Heart right ventricle (tissue), 16 donors: ENCODE results near the gene BOD1. TPM values are rescaled to one million over a fixed set of nuclear protein-coding genes. Genes with fewer than 3 reads are reported as not detected.
A peak's percentile ranks its signal among the peaks of the same experiment; 100 is the strongest.

Source experiments
- ATAC-seq, 8 donors: fragments of 200-7000 bp; cut with Tn5 transposase; one replicate each; pipeline ENCODE4 v1.9.1; 2020; ENCODE audit warnings: mild to moderate bottlenecking in 8 of 8, moderate library complexity in 8 of 8, moderate number of reproducible peaks in 1 of 8
- DNase-seq, 2 donors: peaks; one replicate each; pipeline ENCODE4 v3.0.0-alpha.2; 2020
- H3K27ac ChIP-seq, 10 donors: fragments of 200-600 bp; sonication (generic) in 2 of 10; one replicate each; pipeline versions ENCODE4 v1.5.0 to v1.8.0; 2020 to 2022; ENCODE audit warnings: mild to moderate bottlenecking in 3 of 10
- H3K27me3 ChIP-seq, 7 donors: fragments of 200-600 bp; one replicate each; pipeline ENCODE4 v1.8.0; 2021 to 2022; ENCODE audit warnings: mild to moderate bottlenecking in 2 of 7
- H3K36me3 ChIP-seq, 9 donors: fragments of 200-600 bp; sonication (generic) in 1 of 9; one replicate each; pipeline versions ENCODE4 v1.5.0 to v1.8.0; 2020 to 2022; ENCODE audit warnings: mild to moderate bottlenecking in 2 of 9
- H3K4me1 ChIP-seq, 9 donors: fragments of 200-600 bp; sonication (generic) in 1 of 9; one replicate each; pipeline versions ENCODE4 v1.5.0 to v1.8.0; 2020 to 2022; ENCODE audit warnings: mild to moderate bottlenecking in 4 of 9
- H3K4me3 ChIP-seq, 10 donors: fragments of 200-600 bp; sonication (generic) in 2 of 10; one replicate each; pipeline versions ENCODE4 v1.5.0 to v1.8.0; 2020 to 2022; ENCODE audit warnings: mild to moderate bottlenecking in 7 of 10, moderate library complexity in 2 of 10
- H3K9me3 ChIP-seq, 11 donors: fragments of 200-600 bp in 10 of 11; sonication (generic) in 2 of 11; one replicate each; pipeline versions ENCODE4 v1.5.0 to v1.8.0; 2013 to 2022; ENCODE audit warnings: mild to moderate bottlenecking in 2 of 11, control low read depth in 1 of 11, moderate library complexity in 1 of 11
- WGBS, 2 donors: extraction: QIAGEN DNeasy Blood & Tissue Kit; methylation state at CpG; one replicate each; pipeline ENCODE4 v1.1.7; 2013; ENCODE audit warnings: inconsistent platforms in 1 of 2; 5-methylcytosine and 5-hydroxymethylcytosine counted together
- intact Hi-C, 10 donors: fragments of 100-400 bp; cut with DNase I; formaldehyde crosslinking; loops; one replicate each; pipeline versions ENCODE4 v1.11.1 to v1.14.2; 2022
- polyA plus RNA-seq, 2 donors: library from polyadenylated mRNA; stranded (reverse); fragments of 200-250 nt; gene quantifications; one replicate each; pipeline ENCODE4 v1.2.3, GENCODE V29; 2013
- total RNA-seq, 10 donors: library from RNA; stranded (reverse); fragmentation: NEBNext Ultra II Directional in 3 of 10; extraction: Animal tissue kit (Norgen Biotek cat#: 25700) in 3 of 10; gene quantifications; one replicate each; pipeline versions ENCODE4 v1.2.1 to v1.2.4, GENCODE V29; 2021 to 2023
- TF ChIP-seq, protein P1 (sequence below), 9 donors: fragments of 200-600 bp; sonication (generic) in 2 of 9; IDR thresholded peaks; one replicate each; pipeline versions ENCODE4 v1.5.0 to v1.8.0; 2021 to 2022; ENCODE audit warnings: antibody characterized with exemption in 9 of 9, mild to moderate bottlenecking in 5 of 9, moderate library complexity in 1 of 9
- donor health status: Arrhythmogenic right ventricular cardiomyopathy.
- donor health status: ischemic (EF 13 %, LVEDD 7.1; RV severe dilation, severe dysfunction).
- donor health status: healthy with polysubstance abuse.
- donor health status: DM: no; HTN: yes; CAD: no.
- donor health status: DM: no; HTN: no; CAD: no.
- donor health status: ischemic (EF 25% LVEDD 6.9; RV normal size, moderate dysfunction).
- donor health status: ischemic (EF 25% LVEDD 5.7; RV mildly dilated, moderate dysfunction).
- donor health status: healthy.
- donor health status: DM: yes; HTN: yes; CAD: no.
- donor health status: Ischemic cardiomyopathy.
- donor health status: ischemic (EF 35%, LVEDD 5.7; RV mildly dilated, moderate dysfunction).
- donor health status: nonischemic (EF 11% LVEDD 7.7; RV severe dilation, severe dysfunction).
- donor health status: DM: yes; HTN: yes; CAD: no.
- donor health status: PGD.
- donor health status: ischemic (EF 29% LVEDD 5.4; RV normal size, mild dysfunction).
- donor health status: nonischemic (EF 23%, LVEDD 6.1; RV moderate dilation, normal function).

Gene BOD1
- total and polyA plus RNA-seq, 12 donors, result 20.2 to 54.3 (median 45.7) TPM

DNA sequence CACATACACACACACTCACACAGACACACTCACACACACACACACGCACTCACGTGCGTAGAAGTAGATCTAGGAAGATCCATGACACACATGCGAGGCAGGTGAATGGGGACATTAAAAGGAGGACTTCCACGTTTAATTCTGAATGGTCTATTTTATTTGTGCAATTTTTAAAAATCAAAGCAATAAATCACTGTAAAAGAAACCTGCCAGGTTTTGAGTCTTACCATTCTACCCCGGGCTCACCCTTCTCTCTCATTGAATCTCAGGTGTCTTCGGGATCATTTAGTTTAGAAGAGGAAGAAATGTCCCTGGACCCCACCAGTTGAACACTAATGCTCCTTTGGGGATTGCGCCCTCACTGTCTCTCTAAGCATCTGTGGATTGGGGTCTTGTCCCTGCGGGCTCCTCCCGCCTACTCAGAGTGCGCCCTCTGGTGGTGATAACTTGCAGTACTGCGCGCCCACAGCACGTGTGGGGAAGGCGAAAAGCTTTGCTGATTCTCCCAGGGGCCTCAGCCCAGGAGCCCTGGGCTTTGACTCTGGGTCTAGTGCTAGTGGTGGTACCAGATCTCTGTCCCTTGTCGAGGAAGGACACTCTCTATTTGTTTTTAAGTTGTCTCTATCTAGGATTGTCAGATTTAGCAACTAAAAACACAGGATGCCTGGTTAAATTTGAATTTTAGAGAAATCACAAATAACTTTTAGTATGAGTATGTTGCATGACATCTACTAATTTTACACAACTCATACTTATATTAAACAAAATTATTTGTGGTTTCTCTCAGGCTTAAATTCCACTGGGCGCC lies 34.8 kb downstream of the BOD1 start:
- peaks cover 0 to 24% (median 9%) of the 10 kb centered on the region in 11 donors for H3K9me3 ChIP-seq
- no peaks in the 10 kb centered on the region for H3K36me3 ChIP-seq
- H3K4me1 ChIP-seq, result peaks cover 0 to 24% (median 9%) of the 10 kb centered on the region in 9 donors
- DNase-seq (peak in 1 of 2 donors; percentile 45), ATAC-seq (peak in 5 of 8 donors; percentile 28 to 57 (median 44))
- intact Hi-C loops, result no loop called here
- H3K27ac ChIP-seq, result no peak overlapping the region
- TF ChIP-seq, protein P1, sequence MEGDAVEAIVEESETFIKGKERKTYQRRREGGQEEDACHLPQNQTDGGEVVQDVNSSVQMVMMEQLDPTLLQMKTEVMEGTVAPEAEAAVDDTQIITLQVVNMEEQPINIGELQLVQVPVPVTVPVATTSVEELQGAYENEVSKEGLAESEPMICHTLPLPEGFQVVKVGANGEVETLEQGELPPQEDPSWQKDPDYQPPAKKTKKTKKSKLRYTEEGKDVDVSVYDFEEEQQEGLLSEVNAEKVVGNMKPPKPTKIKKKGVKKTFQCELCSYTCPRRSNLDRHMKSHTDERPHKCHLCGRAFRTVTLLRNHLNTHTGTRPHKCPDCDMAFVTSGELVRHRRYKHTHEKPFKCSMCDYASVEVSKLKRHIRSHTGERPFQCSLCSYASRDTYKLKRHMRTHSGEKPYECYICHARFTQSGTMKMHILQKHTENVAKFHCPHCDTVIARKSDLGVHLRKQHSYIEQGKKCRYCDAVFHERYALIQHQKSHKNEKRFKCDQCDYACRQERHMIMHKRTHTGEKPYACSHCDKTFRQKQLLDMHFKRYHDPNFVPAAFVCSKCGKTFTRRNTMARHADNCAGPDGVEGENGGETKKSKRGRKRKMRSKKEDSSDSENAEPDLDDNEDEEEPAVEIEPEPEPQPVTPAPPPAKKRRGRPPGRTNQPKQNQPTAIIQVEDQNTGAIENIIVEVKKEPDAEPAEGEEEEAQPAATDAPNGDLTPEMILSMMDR (IDR thresholded peaks at IDR 0.05), result peak; percentile 48 to 75 (median 71)
- no peak overlapping the region for H3K4me3 ChIP-seq
- H3K27me3 ChIP-seq, result no peaks in the 10 kb centered on the region
- 61 to 63% methylated on average over 17 of the region's 17 CpGs for WGBS, 2 donors

DNA sequence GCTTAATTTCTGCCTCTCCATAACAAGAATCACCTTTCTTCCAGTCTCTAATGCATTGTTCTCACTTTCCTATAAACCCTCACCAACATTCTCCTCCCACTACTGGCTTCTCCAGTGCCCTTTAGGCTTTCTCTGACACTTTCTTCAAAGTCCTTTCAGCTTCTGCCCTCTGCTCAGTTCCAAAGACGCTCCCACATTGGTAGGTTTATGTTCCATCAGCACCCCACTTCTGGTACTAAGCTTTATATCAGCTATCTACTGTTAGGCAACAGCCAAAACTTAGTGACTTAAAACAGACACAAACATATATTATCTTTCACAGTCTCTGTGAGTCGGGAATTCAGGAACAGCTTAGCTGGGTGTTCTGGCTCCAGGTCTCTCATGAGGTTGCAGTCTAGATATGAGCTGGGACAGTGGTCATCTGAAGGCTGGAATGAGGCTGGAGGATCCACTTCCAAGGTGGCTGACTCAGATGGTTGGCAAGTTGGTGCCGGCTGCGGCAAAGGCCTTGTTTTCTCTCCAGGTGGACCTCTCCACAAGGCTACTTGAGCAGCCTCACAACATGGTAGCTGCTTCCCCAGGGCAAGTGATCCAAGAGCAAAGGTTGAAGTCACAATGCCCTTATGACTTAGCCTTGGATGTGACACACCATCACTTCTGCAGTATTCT lies 37.4 kb downstream of the BOD1 start:
- intact Hi-C loops, result loop anchor here in 3 of 10 donors (5.0 to 10.0 kb wide), 2 partner anchors 244 to 287 kb away; no protein-coding TSS in a partner anchor
- H3K36me3 ChIP-seq, result no peaks in the 10 kb centered on the region
- DNase-seq, result no peak
- TF ChIP-seq, protein P1 (IDR thresholded peaks at IDR 0.05), result no peak
- H3K9me3 ChIP-seq, result peaks cover 0 to 16% (median 9%) of the 10 kb centered on the region in 11 donors
- no peak overlapping the region for H3K27ac ChIP-seq
- no peaks in the 10 kb centered on the region for H3K27me3 ChIP-seq
- no peak for ATAC-seq
- H3K4me1 ChIP-seq, result peaks cover 0 to 22% (median 9%) of the 10 kb centered on the region in 9 donors
- WGBS, 2 donors, result 78 to 90% methylated on average over 4 of the region's 4 CpGs
- H3K4me3 ChIP-seq, result no peak overlapping the region

DNA sequence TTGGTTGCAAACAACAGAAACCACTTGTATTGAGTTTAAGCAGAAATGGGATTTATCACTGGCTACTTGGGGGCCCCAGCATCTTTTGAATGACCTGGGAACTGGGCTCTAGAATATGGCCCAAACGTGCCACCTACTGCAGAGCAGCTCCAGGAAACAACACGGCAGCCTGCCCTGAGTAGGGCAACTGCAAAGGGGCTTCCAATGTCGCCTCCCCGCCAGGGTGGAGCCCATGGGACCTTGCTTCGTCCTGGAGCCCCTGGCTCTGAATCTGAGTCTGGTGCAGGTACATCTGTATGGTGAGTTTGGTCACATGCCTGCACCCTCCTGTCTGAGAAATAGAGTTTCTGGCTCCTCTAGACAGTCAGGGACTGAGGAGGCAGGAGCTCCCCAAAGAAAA lies 38.6 kb downstream of the BOD1 start:
- H3K27ac ChIP-seq, result no peak overlapping the region
- H3K36me3 ChIP-seq, result no peaks in the 10 kb centered on the region
- ATAC-seq (no peak), DNase-seq (no peak)
- intact Hi-C loops, result loop anchor here in 3 of 10 donors (5.0 to 10.0 kb wide), 2 partner anchors 243 to 286 kb away; no protein-coding TSS in a partner anchor
- peaks cover 0 to 16% (median 9%) of the 10 kb centered on the region in 11 donors for H3K9me3 ChIP-seq
- peaks cover 0 to 4% (median 0%) of the 10 kb centered on the region in 7 donors for H3K27me3 ChIP-seq
- no peak overlapping the region for H3K4me3 ChIP-seq
- H3K4me1 ChIP-seq, result peaks cover 0 to 14% (median 4%) of the 10 kb centered on the region in 9 donors
- TF ChIP-seq, protein P1 (IDR thresholded peaks at IDR 0.05), result no peak
- 92 to 94% methylated on average over 5 of the region's 5 CpGs for WGBS, 2 donors

DNA sequence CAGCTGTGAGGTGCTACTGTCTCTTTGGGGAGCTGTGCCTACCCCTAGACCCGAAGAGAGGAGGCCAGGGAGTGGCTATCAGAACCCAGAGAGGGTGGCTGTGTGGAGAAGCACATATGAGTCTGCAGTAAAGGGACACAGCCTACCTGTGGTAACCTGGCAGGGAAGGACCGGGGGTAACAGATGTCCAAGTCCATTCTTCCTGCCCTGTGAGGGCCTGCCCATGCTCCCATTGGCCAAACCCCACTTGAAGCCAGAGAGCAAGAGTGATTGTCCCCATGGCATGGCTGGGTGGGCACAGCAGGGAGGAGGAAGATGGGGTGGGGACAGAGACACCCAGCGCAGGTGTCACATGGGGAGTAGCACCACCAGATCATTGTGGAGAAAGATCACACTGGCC lies 39.3 kb downstream of the BOD1 start:
- no peak for DNase-seq
- no peaks in the 10 kb centered on the region for H3K36me3 ChIP-seq
- peaks cover 0 to 9% (median 0%) of the 10 kb centered on the region in 7 donors for H3K27me3 ChIP-seq
- WGBS, 2 donors, result 88 to 94% methylated on average over 3 of the region's 3 CpGs
- H3K4me3 ChIP-seq, result no peak overlapping the region
- peaks cover 0 to 17% (median 5%) of the 10 kb centered on the region in 9 donors for H3K4me1 ChIP-seq
- TF ChIP-seq, protein P1 (IDR thresholded peaks at IDR 0.05), result no peak
- intact Hi-C loops, result loop anchor here in 3 of 10 donors (5.0 to 10.0 kb wide), 2 partner anchors 242 to 285 kb away; no protein-coding TSS in a partner anchor
- no peak overlapping the region for H3K27ac ChIP-seq
- peaks cover 0 to 16% (median 9%) of the 10 kb centered on the region in 11 donors for H3K9me3 ChIP-seq
- ATAC-seq, result no peak
